Measurements from ENCODE around the gene RBM14.

- no peak for TF ChIP-seq BHLHE40 (IDR thresholded peaks at IDR 0.05; ENCODE audit: borderline replicate concordance)
- TF ChIP-seq ZNF384 (IDR thresholded peaks at IDR 0.05): no peak
- TF ChIP-seq LEF1 (IDR thresholded peaks at IDR 0.05; ENCODE audit: borderline replicate concordance): no peak
- TF ChIP-seq FOXA1 (IDR thresholded peaks at IDR 0.05): no peak
- no peak for TF ChIP-seq FOXM1 (IDR thresholded peaks at IDR 0.05; ENCODE audit: borderline replicate concordance)
- TF ChIP-seq SUZ12 (IDR thresholded peaks at IDR 0.05): no peak
- no peak for TF ChIP-seq TARDBP (IDR thresholded peaks at IDR 0.05)
These were observed 10.0 kb downstream of the RBM14 start for GRCh38 chr11:66626382-66626781.
